SK-N-MC (cell line): ENCODE results near the gene RBMS1.

Experiments used
- EZH2 ChIP-seq: fragments of 200-600 bp; sonication (generic); IDR thresholded peaks from one replicate; pipeline ENCODE4 v1.6.1; 2017; ENCODE audit warnings: antibody characterized with exemption
- POLR2AphosphoS5 ChIP-seq: IDR thresholded peaks from 2 replicates; pipeline ENCODE4 v1.6.1; 2012; ENCODE audit warnings: mild to moderate bottlenecking, low read depth, low read length, borderline replicate concordance

DNA sequence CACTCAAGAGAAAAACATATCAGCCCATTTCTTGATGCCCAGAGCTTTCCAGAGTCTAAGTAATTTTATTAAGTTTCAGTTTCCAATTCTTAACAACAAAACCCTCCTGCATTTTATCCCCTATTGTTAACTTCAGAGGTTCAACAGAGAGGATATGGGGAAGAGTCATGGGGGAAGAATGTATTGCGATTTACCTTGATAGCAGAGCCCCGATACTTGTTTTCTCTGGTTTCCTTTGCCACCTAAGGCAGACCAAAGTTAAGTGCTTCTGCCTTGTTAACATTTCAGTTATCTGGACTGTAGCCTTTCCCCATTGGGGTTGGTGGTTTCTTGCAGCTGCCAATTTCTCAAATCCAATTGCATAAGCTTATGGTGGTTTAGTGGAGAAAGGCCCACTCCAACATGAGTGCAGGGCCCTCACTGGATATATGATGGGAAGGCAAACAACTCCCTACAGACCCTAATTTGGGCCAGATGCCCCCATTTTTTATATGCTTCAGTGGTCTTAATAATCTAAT is 211.5 kb downstream of the RBMS1 start:
- TF ChIP-seq POLR2AphosphoS5 (no peak), EZH2 (no peak)
